PC-3 (cell line): ENCODE data around the gene IFNGR2.

ENCODE experiments used
- CTCF ChIP-seq: fragments of 300-600 bp; sonication (generic); conservative IDR thresholded peaks from 2 replicates; pipeline ENCODE4 v1.5.1; 2017; ENCODE audit warnings: antibody characterized with exemption, low read depth, mild to moderate bottlenecking, low read length
- EZH2 ChIP-seq: fragments of 300-600 bp; sonication (generic); IDR thresholded peaks from one replicate; pipeline ENCODE4 v1.6.1; 2017; ENCODE audit warnings: antibody characterized with exemption, mild to moderate bottlenecking, low read length; ENCODE audit not compliant: unreplicated experiment
- EZH2phosphoT487 ChIP-seq: fragments of 300-600 bp; sonication (generic); IDR thresholded peaks from 2 replicates; pipeline ENCODE4 v1.6.1; 2018; ENCODE audit warnings: mild to moderate bottlenecking, antibody characterized with exemption, low read length, borderline replicate concordance

- TF ChIP-seq CTCF = no peak
- TF ChIP-seq EZH2phosphoT487 = no peak
- no peak for TF ChIP-seq EZH2
Observed at GRCh38 chr21:33403128-33403785, at the start of gene IFNGR2.
